ENCODE results near the gene NKIRAS1.

DNA sequence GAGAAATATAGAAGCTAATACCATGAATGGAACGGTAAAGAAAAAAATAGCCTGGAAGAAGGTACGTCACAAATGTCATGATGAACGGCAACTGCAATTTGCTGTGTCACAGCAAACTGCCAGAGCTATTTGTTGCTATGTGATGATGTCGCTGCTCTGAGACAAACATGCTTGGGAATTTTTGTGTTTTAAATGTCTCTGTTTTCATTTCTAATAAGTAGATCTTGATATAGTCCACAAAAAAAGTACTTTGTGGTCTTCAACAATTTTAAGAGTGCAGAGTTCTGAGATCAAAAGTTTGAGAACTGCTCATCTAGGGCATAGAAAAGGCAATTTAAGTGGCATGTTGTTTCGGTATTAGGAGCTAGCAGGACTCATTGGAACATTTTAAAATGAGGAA is 24.0 kb upstream of the NKIRAS1 start:
- TF ChIP-seq, protein P1, sequence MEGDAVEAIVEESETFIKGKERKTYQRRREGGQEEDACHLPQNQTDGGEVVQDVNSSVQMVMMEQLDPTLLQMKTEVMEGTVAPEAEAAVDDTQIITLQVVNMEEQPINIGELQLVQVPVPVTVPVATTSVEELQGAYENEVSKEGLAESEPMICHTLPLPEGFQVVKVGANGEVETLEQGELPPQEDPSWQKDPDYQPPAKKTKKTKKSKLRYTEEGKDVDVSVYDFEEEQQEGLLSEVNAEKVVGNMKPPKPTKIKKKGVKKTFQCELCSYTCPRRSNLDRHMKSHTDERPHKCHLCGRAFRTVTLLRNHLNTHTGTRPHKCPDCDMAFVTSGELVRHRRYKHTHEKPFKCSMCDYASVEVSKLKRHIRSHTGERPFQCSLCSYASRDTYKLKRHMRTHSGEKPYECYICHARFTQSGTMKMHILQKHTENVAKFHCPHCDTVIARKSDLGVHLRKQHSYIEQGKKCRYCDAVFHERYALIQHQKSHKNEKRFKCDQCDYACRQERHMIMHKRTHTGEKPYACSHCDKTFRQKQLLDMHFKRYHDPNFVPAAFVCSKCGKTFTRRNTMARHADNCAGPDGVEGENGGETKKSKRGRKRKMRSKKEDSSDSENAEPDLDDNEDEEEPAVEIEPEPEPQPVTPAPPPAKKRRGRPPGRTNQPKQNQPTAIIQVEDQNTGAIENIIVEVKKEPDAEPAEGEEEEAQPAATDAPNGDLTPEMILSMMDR (IDR thresholded peaks at IDR 0.05), result no peak
- no peak for TF ChIP-seq EP300 (IDR thresholded peaks at IDR 0.05; ENCODE audit: low read depth)

Measured in transverse colon (tissue), 3 donors.